Upper lobe of left lung (tissue), 4 donors: Measurements from ENCODE around the gene GABRB1.

Experiments used
- POLR2A ChIP-seq, 4 donors: fragments of 450-650 bp; IDR thresholded peaks; one replicate each; pipeline ENCODE4 v1.5.1; 2016 to 2017; ENCODE audit warnings: antibody characterized with exemption in 4 of 4, mild to moderate bottlenecking in 2 of 4
- TF ChIP-seq, protein P1 (sequence below), 6 experiments: fragments of 450-650 bp in 4 of 6; fragments of 200-600 bp in 2 of 6; sonication (generic) in 2 of 6; IDR thresholded peaks; one replicate each; pipeline ENCODE4 v1.5.1; 2016 to 2019; ENCODE audit warnings: antibody characterized with exemption in 6 of 6

DNA sequence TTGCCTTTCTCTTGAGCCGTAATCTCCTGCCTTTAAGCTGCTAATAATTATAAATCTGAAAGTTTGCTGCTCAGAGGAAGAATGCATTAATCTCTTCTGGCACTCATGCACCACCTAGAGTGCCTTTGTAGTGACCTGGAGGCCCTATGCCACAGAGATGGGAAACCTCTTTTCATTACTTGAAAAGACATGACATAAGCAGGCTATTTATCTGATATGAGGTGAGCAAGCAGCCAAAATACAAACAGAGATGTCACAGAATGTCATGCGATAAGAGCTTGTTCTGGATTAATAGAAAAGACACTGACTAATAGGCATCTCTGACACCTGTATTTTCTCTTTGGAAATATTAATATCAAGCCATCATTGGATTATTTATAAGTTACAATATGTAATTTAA lies 42.3 kb downstream of the GABRB1 start:
- TF ChIP-seq, protein P1, sequence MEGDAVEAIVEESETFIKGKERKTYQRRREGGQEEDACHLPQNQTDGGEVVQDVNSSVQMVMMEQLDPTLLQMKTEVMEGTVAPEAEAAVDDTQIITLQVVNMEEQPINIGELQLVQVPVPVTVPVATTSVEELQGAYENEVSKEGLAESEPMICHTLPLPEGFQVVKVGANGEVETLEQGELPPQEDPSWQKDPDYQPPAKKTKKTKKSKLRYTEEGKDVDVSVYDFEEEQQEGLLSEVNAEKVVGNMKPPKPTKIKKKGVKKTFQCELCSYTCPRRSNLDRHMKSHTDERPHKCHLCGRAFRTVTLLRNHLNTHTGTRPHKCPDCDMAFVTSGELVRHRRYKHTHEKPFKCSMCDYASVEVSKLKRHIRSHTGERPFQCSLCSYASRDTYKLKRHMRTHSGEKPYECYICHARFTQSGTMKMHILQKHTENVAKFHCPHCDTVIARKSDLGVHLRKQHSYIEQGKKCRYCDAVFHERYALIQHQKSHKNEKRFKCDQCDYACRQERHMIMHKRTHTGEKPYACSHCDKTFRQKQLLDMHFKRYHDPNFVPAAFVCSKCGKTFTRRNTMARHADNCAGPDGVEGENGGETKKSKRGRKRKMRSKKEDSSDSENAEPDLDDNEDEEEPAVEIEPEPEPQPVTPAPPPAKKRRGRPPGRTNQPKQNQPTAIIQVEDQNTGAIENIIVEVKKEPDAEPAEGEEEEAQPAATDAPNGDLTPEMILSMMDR (IDR thresholded peaks at IDR 0.05), result no peak
- TF ChIP-seq POLR2A (IDR thresholded peaks at IDR 0.05), result no peak
